Measurements from ENCODE around the gene EMC8. TPM values are rescaled to one million over a fixed set of nuclear protein-coding genes. Genes with fewer than 3 reads are reported as not detected.

EMC8 gene
- total RNA-seq, 1 experiment from 2014 or later: 62.7 TPM

- no peak for DNase-seq (ENCODE audit: low spot score)
- Histone ChIP-seq H3K27me3 (replicated peaks; ENCODE audit: insufficient read depth, low read depth, low read length, poor library complexity) (peaks cover 34% of the 10 kb centered on the region), H3K4me1 (ENCODE audit: insufficient read depth, low read length, poor library complexity, severe bottlenecking) (no peaks in the 10 kb centered on the region), H3K9me3 (ENCODE audit: low read depth, low read length, poor library complexity, severe bottlenecking) (no peaks in the 10 kb centered on the region), H3K4me3 (ENCODE audit: low read depth, low read length, poor library complexity, severe bottlenecking) (no peak overlapping the region), H3K27ac (ENCODE audit: low read depth, low read length, poor library complexity, severe bottlenecking) (no peak overlapping the region), H3K36me3 (ENCODE audit: insufficient read depth, low read length, poor library complexity, severe bottlenecking) (no peaks in the 10 kb centered on the region)
- ChIA-PET POLR2A (ENCODE audit: low non-redundant PET) (no interaction called here), CTCF (no interaction called here)
- TF ChIP-seq CTCF (conservative IDR thresholded peaks at IDR 0.05; ENCODE audit: low read depth, low read length) (no peak), EZH2 (IDR thresholded peaks at IDR 0.05; ENCODE audit: borderline replicate concordance, low read depth, low read length, poor library complexity, severe bottlenecking) (no peak)
- intact Hi-C loops (cut with micrococcal nuclease; ENCODE audit: unreplicated experiment): no loop called here
- BruUV-seq (replicated peaks): no TSS peak
Observed at GRCh38 chr16:85842848-85843247, 43.5 kb upstream of the EMC8 start.

- H3K4me3 ChIP-seq (ENCODE audit: low read depth, low read length, poor library complexity, severe bottlenecking): no peak overlapping the region
- DNase-seq (ENCODE audit: low spot score): no peak
- peaks cover 38% of the 10 kb centered on the region for H3K27me3 ChIP-seq (replicated peaks; ENCODE audit: insufficient read depth, low read depth, low read length, poor library complexity)
- intact Hi-C loops (cut with micrococcal nuclease; ENCODE audit: unreplicated experiment): no loop called here
- BruUV-seq (replicated peaks): no TSS peak
- TF ChIP-seq EZH2 (IDR thresholded peaks at IDR 0.05; ENCODE audit: borderline replicate concordance, low read depth, low read length, poor library complexity, severe bottlenecking): no peak
- no peak for TF ChIP-seq CTCF (conservative IDR thresholded peaks at IDR 0.05; ENCODE audit: low read depth, low read length)
- H3K9me3 ChIP-seq (ENCODE audit: low read depth, low read length, poor library complexity, severe bottlenecking): no peaks in the 10 kb centered on the region
- no peak overlapping the region for H3K27ac ChIP-seq (ENCODE audit: low read depth, low read length, poor library complexity, severe bottlenecking)
- ChIA-PET POLR2A (ENCODE audit: low non-redundant PET) (no interaction called here), CTCF (no interaction called here)
- H3K36me3 ChIP-seq (ENCODE audit: insufficient read depth, low read length, poor library complexity, severe bottlenecking): no peaks in the 10 kb centered on the region
- H3K4me1 ChIP-seq (ENCODE audit: insufficient read depth, low read length, poor library complexity, severe bottlenecking): no peaks in the 10 kb centered on the region
Observed at GRCh38 chr16:85842435-85842834, 43.1 kb upstream of the EMC8 start.

- H3K4me1 ChIP-seq (ENCODE audit: insufficient read depth, low read length, poor library complexity, severe bottlenecking): no peaks in the 10 kb centered on the region
- no peak overlapping the region for H3K27ac ChIP-seq (ENCODE audit: low read depth, low read length, poor library complexity, severe bottlenecking)
- TF ChIP-seq CTCF (conservative IDR thresholded peaks at IDR 0.05; ENCODE audit: low read depth, low read length): no peak
- H3K27me3 ChIP-seq (replicated peaks; ENCODE audit: insufficient read depth, low read depth, low read length, poor library complexity): peaks cover 47% of the 10 kb centered on the region
- BruUV-seq (replicated peaks): no TSS peak
- intact Hi-C loops (cut with micrococcal nuclease; ENCODE audit: unreplicated experiment): no loop called here
- DNase-seq (ENCODE audit: low spot score): no peak
- ChIA-PET POLR2A (ENCODE audit: low non-redundant PET) (no interaction called here), CTCF (no interaction called here)
- no peaks in the 10 kb centered on the region for H3K36me3 ChIP-seq (ENCODE audit: insufficient read depth, low read length, poor library complexity, severe bottlenecking)
- no peaks in the 10 kb centered on the region for H3K9me3 ChIP-seq (ENCODE audit: low read depth, low read length, poor library complexity, severe bottlenecking)
- H3K4me3 ChIP-seq (ENCODE audit: low read depth, low read length, poor library complexity, severe bottlenecking): no peak overlapping the region
Observed at GRCh38 chr16:85840801-85841200, 41.5 kb upstream of the EMC8 start.
